Duodenal mucosa (tissue), 2 donors: ENCODE results near the gene RNU11.
"Not testable (repeated sequence)": the region's sequence is repeated elsewhere in the genome, so short reads cannot be mapped to it uniquely, and the experiment has no call there.

Experiments used
- H3K27ac ChIP-seq: one replicate; pipeline ENCODE4 v1.7.0; 2013; ENCODE audit warnings: low read depth, low read length
- H3K27me3 ChIP-seq, 2 donors: one replicate each; pipeline ENCODE4 v1.7.0; 2013; ENCODE audit warnings: low read length in 2 of 2, control low read depth in 1 of 2; ENCODE audit not compliant: insufficient read depth in 2 of 2, control insufficient read depth in 1 of 2
- H3K36me3 ChIP-seq, 2 donors: one replicate each; pipeline ENCODE4 v1.7.0; 2013; ENCODE audit warnings: low read length in 2 of 2, control low read depth in 1 of 2; ENCODE audit not compliant: insufficient read depth in 2 of 2, control insufficient read depth in 1 of 2
- H3K4me1 ChIP-seq, 2 donors: one replicate each; pipeline ENCODE4 v1.7.0; 2013; ENCODE audit warnings: low read length in 2 of 2, control low read depth in 1 of 2; ENCODE audit not compliant: insufficient read depth in 2 of 2, control insufficient read depth in 1 of 2
- H3K4me3 ChIP-seq, 2 donors: one replicate each; pipeline ENCODE4 v1.7.0; 2013; ENCODE audit warnings: low read length in 2 of 2, low read depth in 1 of 2
- H3K9ac ChIP-seq, 2 donors: one replicate each; pipeline ENCODE4 v1.7.0; 2013; ENCODE audit warnings: low read length in 2 of 2, low read depth in 1 of 2
- H3K9me3 ChIP-seq, 2 donors: one replicate each; pipeline ENCODE4 v1.7.0; 2013; ENCODE audit warnings: low read length in 2 of 2, control low read depth in 1 of 2; ENCODE audit not compliant: control insufficient read depth in 1 of 2

RNU11 gene

GRCh38 chr1:28642056-28642846 lies 6.1 kb upstream of the RNU11 start:
- no peaks in the 10 kb centered on the region for H3K27me3 ChIP-seq
- H3K27ac ChIP-seq: peak overlapping the region; percentile 67
- peak overlapping the region; percentile 91 to 96 for H3K4me3 ChIP-seq
- H3K36me3 ChIP-seq: no peaks in the 10 kb centered on the region
- peaks cover 18 to 22% of the 10 kb centered on the region in 2 donors for H3K4me1 ChIP-seq
- H3K9ac ChIP-seq: peak overlapping the region; percentile 96 to 98
- H3K9me3 ChIP-seq: no peaks in the 10 kb centered on the region

GRCh38 chr1:28642847-28643635 lies 5.4 kb upstream of the RNU11 start, which contains the start of gene TAF12:
Gene TAF12, minus strand, starts transcription at chr1:28643067. Its CDS starts 20,986 bp downstream, at chr1:28622081.
- H3K36me3 ChIP-seq: no peaks in the 10 kb centered on the region
- H3K4me1 ChIP-seq: peaks cover 26 to 28% of the 10 kb centered on the region in 2 donors
- peak within 1 kb of the TSS; percentile 96 to 98 for H3K9ac ChIP-seq
- H3K9me3 ChIP-seq: no peaks in the 10 kb centered on the region
- peak within 1 kb of the TSS; percentile 91 to 96 for H3K4me3 ChIP-seq
- no peaks in the 10 kb centered on the region for H3K27me3 ChIP-seq
- peak within 1 kb of the TSS; percentile 93 for H3K27ac ChIP-seq

DNA sequence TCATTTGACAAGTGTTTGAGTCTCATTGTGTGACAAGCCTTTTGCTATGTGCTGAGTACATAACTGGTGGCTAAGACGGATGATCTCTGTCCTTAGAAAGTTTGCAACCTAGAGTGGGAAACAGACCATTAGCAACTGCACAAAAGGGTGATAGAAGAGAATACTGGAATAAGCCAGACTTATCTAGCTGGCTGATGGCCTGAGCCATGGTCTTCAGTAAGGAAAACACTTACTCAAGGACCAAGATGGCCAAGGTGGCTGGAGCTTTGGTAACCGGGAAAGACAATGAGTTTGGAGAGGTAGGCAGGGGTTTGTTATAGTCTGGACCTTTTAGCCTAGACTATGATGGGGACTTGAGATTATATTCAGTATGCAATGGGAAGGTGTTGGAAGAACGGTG lies 3.9 kb upstream of the RNU11 start:
- peak overlapping the region in 1 of 2 donors; percentile 91 for H3K4me3 ChIP-seq
- no peak overlapping the region for H3K27ac ChIP-seq
- H3K9me3 ChIP-seq: no peaks in the 10 kb centered on the region
- no peaks in the 10 kb centered on the region for H3K27me3 ChIP-seq
- H3K9ac ChIP-seq: peak overlapping the region; percentile 22 to 96
- no peaks in the 10 kb centered on the region for H3K36me3 ChIP-seq
- H3K4me1 ChIP-seq: peaks cover 26 to 32% of the 10 kb centered on the region in 2 donors

DNA sequence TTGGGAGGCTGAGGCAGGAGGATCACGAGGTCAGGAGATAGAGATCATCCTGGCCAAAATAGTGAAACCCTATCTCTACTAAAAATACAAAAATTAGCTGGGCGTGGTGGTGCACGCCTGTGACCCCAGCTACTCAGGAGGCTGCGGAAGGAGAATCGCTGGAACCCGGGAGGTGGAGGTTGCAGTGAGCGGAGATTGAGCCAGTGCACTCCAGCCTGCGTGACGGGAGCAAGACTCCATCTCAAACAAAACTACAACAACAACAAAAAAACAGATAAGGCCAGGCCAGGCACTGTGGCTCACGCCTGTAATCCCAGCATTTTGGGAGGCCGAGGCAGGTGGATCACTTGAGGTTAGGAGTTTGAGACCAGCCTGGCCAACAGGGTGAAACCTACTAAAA lies 3.0 kb upstream of the RNU11 start:
- H3K4me3 ChIP-seq, H3K27ac ChIP-seq, H3K36me3 ChIP-seq, H3K9ac ChIP-seq, H3K27me3 ChIP-seq, H3K9me3 ChIP-seq: not testable (repeated sequence)
- H3K4me1 ChIP-seq: peaks cover 26 to 32% of the 10 kb centered on the region in 2 donors

- Histone ChIP-seq H3K4me3 (no peak overlapping the region), H3K27ac (no peak overlapping the region), H3K27me3 (no peaks in the 10 kb centered on the region), H3K36me3 (no peaks in the 10 kb centered on the region), H3K9me3 (no peaks in the 10 kb centered on the region), H3K4me1 (peaks cover 26 to 32% of the 10 kb centered on the region in 2 donors), H3K9ac (no peak overlapping the region)
Measured at GRCh38 chr1:28646040-28646439, 2.4 kb upstream of the RNU11 start.

GRCh38 chr1:28648008-28648473 lies 359 bp upstream of the RNU11 start:
- no peaks in the 10 kb centered on the region for H3K36me3 ChIP-seq
- H3K4me1 ChIP-seq: peaks cover 20 to 24% of the 10 kb centered on the region in 2 donors
- no peaks in the 10 kb centered on the region for H3K9me3 ChIP-seq
- H3K4me3 ChIP-seq: peak overlapping the region; percentile 74 to 83
- H3K27me3 ChIP-seq: no peaks in the 10 kb centered on the region
- H3K27ac ChIP-seq: peak overlapping the region; percentile 92
- H3K9ac ChIP-seq: peak overlapping the region; percentile 79 to 80

- not testable (repeated sequence) for H3K4me1 ChIP-seq, H3K9ac ChIP-seq, H3K9me3 ChIP-seq
Measured at GRCh38 chr1:28653063-28653462, 4.7 kb downstream of the RNU11 start.

DNA sequence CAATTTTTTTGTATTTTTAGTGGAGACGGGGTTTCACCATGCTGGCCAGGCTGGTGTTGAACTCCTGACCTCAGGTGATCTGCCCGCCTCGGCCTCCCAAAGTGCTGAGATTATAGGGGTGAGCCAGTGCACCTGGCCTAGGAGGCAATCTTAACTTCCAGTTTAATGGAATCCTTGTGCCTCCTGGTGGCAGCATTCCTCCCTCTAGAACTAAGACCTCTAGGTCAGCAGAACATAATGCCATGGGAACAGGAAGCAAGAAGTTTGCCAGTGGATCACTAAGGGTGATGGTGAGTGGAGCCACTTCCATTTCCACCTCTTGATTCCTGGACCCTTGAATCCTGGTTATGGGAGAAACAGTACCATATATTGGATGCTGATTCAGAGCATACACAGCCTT lies 5.5 kb downstream of the RNU11 start:
- H3K27me3 ChIP-seq, H3K9me3 ChIP-seq, H3K27ac ChIP-seq, H3K9ac ChIP-seq, H3K4me3 ChIP-seq, H3K4me1 ChIP-seq, H3K36me3 ChIP-seq: not testable (repeated sequence)

More at GRCh38 chr1:28653063-28653462, 4.7 kb downstream of the RNU11 start:
- H3K36me3 ChIP-seq, H3K4me3 ChIP-seq, H3K27ac ChIP-seq, H3K27me3 ChIP-seq: not testable (repeated sequence)

- H3K27ac ChIP-seq, H3K36me3 ChIP-seq: not testable (repeated sequence)
Measured at GRCh38 chr1:28655448-28656311, 7.3 kb downstream of the RNU11 start.

More at GRCh38 chr1:28655448-28656311, 7.3 kb downstream of the RNU11 start:
- not testable (repeated sequence) for H3K4me3 ChIP-seq, H3K9me3 ChIP-seq, H3K9ac ChIP-seq, H3K27me3 ChIP-seq, H3K4me1 ChIP-seq
